Measurements from ENCODE around the gene RAD51B.
"Not testable (repeated sequence)": the region's sequence is repeated elsewhere in the genome, so short reads cannot be mapped to it uniquely, and the experiment has no call there.

Gene RAD51B

DNA sequence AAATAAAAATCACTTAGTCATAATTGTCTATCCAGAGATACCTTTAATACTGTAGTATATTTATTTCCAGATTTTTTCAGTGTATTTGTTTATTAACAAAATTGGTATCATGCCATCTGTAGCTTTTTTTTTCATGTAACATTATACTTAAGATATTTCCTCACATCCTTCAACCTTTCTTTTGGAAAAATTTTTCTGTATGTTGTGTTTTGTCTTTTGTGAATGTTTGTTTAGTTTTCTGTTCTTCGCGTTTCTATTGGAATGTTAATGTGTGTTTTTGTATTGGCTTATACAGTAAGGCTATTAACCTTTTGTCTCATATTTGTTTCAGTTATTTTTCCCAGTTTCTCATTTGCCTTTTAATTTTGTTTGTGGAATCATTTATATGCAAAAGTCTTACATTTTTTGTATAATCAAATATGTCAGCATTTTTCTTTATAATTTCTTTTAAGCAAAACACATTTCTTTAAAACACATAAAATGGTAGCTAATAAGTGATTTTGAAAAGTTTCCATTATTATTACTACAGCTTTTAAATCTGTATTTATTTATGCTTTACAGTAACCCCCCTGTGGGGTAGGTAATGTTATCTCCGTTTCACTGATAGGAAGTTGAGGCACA lies 433.7 kb downstream of the RAD51B start:
- DNase-seq (ENCODE audit: low read depth): no peak

GRCh38 chr14:68253878-68254528 lies 434.4 kb downstream of the RAD51B start:
- no peak for DNase-seq (ENCODE audit: low read depth)

GRCh38 chr14:68254669-68255527 lies 435.3 kb downstream of the RAD51B start:
- DNase-seq (ENCODE audit: low read depth): no peak

GRCh38 chr14:68255693-68256178 lies 436.2 kb downstream of the RAD51B start:
- no peak for DNase-seq (ENCODE audit: low read depth)

GRCh38 chr14:68257969-68258368 lies 438.4 kb downstream of the RAD51B start:
- DNase-seq (ENCODE audit: low read depth): no peak

DNA sequence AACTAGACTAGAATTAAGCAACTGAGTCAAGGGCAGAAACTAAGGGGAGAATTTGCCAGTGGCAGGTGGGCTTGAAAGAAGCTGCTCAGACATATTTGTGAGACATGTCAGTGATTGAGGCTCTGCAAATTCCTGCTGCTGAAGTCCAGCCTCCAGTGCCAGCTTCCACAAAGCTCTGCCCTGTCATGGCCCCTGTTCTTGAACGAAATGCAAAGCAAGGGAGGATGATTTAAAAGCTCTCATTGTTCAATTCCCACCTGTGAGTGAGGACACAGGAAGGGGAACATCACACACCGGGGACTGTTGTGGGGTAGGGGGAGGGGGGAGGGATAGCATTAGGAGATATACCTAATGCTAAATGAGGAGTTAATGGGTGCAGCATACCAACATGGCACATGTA lies 439.4 kb downstream of the RAD51B start:
- not testable (repeated sequence) for DNase-seq (ENCODE audit: low read depth)

DNA sequence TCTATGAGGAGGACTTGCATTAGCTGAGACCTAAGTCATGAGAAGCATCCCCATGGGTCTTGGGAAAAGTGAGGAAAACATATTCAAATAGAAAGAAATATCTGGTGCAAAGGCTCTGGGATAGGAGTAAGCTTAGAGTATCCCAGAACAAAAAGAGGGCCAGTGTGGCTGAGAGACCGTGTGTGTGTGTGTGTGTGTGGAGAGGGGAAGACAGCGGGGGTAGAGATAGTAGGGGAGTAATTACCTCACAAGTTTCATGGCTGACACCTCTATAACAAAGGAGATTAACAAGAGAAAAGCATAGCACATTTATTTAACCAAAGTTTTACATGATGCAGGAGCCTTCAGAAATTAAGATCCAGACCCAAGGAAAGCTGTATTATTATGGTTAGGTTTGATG lies 440.5 kb downstream of the RAD51B start:
- DNase-seq (ENCODE audit: low read depth): no peak

- no peak for DNase-seq (ENCODE audit: low read depth)
These were observed 441.7 kb downstream of the RAD51B start for GRCh38 chr14:68261092-68261842.

- DNase-seq (ENCODE audit: low read depth): no peak
These were observed 443.0 kb downstream of the RAD51B start for GRCh38 chr14:68262567-68262966.

- no peak for DNase-seq (ENCODE audit: low read depth)
These were observed 444.1 kb downstream of the RAD51B start for GRCh38 chr14:68263563-68264259.

GRCh38 chr14:68264260-68264569 lies 444.6 kb downstream of the RAD51B start:
- no peak for DNase-seq (ENCODE audit: low read depth)

DNA sequence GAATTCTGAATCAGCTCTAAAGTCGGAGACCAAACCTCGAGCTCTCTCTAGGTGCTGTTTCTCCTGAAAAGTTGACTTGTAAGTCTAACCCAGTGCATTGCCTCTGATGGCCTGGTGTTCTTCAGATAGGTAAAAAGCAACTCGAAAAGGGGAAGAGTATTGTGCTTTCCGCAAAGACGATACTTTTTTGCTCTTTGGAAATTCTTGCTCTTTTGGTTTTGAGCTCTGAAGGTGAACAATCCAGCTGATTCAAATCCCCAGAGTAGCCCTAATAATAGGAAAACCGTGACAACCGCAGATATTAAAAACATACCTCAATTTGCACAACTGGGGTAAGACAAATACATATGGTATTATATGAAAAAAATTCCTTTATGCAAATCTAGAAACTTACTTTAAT lies 447.4 kb downstream of the RAD51B start:
- DNase-seq (ENCODE audit: low read depth): no peak

- DNase-seq (ENCODE audit: low read depth): no peak
These were observed 448.6 kb downstream of the RAD51B start for GRCh38 chr14:68268197-68268596.

DNA sequence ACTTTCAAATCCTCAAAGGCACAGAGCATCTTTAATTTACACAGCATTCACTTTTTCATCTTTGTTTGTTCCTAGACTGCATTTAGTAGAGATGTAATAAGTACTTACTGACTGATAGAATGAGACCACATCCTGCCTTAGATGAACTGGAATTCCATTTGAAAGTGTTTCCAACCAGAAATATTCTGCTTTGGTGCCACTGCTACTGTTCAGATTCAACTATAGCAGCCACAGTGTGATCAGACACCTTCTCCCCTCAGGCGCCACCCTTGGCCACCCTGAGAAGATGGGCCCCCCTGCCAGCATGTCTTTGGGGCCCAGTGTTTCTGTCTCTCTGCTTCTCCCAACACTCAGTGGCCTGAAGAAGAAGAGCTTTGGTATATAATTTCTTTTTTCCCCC lies 449.1 kb downstream of the RAD51B start:
- DNase-seq (ENCODE audit: low read depth): no peak

DNA sequence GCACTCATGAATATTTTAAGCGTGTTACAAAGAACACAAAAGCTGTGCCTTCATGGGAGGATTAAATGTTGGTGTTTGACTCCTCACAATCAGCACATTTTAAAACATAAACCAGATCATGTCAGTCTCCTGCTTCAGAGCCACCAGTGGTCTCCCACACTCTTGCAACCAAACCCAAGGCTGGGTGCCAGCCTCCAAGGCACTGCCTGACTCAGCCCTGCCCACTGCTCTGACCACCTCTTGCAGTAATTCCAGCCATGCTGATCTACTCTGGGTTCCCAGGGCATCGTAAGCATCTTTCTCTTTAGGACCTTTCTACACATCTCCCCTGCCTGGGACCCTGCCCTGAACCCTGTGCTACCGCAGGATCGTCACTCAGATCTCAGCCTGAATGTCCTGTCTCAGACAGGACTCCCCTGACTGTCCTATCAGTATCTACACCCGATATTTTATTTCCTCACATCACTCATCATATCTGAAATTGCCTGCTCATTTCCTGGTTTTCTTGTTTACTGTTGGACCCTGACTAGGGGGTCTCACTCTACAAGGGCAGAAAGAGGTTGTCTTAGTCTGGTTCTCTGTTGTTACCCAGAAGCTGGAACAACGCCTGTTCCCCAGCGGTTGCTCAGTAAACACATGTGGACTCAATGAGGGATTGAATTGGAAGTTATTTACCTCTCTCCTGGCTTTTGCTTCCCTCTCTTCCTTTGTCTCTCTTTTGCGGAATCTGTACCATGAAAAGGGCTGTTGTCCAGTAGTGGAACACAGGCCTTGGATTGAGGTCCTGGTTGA lies 449.8 kb downstream of the RAD51B start:
- DNase-seq (ENCODE audit: low read depth): no peak

- no peak for DNase-seq (ENCODE audit: low read depth)
These were observed 450.8 kb downstream of the RAD51B start for GRCh38 chr14:68270342-68270741.

DNA sequence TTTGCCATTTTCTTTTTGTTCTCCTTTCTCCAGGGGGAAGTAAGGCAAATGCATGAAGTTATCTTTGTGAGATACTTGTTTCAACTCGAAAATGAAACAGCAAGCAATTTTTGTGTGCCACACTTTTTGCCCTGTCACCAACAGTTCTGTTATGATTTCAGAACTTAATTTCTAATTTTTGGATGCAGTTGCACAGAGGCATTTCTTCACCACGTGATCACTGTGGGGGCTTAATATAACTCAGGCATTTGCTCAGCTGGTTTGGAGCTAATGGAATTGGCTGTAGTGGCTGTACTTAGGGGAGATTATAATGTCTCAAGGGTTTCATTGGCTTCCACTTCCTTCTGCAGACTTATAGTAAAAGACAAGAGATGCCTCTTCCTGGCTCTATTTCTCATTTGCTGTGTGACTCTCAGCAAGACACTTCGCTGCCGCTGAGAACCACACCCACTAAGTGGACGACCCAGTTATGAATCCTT lies 452.4 kb downstream of the RAD51B start:
- DNase-seq (ENCODE audit: low read depth): no peak

- DNase-seq (ENCODE audit: low read depth): no peak
These were observed 453.8 kb downstream of the RAD51B start for GRCh38 chr14:68273413-68273812.

- DNase-seq (ENCODE audit: low read depth): no peak
These were observed 455.1 kb downstream of the RAD51B start for GRCh38 chr14:68274725-68275124.

DNA sequence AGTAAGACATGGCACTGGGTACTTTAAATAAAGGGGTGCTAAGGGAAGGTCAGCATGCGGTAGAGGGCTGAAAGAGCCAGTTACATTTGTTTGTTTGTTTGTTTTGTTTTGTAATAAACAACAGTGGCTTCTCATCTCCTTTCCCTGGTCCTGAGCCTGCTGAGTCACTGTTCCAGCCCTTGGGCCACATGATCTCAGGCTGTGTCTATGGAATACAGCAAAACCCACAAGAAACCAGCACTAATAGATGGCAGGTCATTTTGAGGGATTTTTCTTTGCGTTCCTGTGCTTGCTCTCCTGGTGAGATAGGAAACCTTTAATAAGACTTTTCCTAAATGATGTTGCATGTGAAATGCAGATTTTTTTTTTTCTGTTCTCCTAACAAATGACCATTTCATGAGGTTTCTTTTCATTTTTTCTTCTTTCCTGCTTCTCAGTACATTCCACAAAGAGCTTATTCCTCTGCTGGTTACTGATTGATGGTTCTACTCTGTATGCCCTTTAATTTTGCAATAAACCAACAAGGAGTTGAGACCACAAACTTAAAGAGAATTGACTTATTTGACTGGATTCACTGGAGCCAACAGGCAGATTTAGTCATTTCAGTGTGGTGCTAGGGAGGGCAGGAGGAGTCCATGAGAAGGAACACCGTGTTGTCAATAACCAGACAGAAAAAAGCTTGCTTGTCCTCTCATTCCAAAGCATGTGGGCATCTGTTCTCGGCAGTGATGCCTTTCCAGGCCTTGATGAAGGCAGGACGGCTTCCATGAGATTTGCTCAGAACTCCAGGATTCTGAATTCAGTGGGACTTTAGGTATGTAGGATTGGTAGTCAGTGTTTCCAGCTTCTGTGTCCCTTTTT lies 459.2 kb downstream of the RAD51B start:
- DNase-seq (ENCODE audit: low read depth): no peak
